HG03565 (cell line): ENCODE data around the gene REEP3.
"Not testable (repeated sequence)": the region's sequence is repeated elsewhere in the genome, so short reads cannot be mapped to it uniquely, and the experiment has no call there.

Source experiments
- ATAC-seq: cut with Tn5 transposase; IDR thresholded peaks from one replicate; pipeline ENCODE4 v1.9.1; 2021; ENCODE audit warnings: mild to moderate bottlenecking, moderate library complexity; ENCODE audit not compliant: unreplicated experiment

The REEP3 gene

GRCh38 chr10:63661347-63661746 is 140.1 kb downstream of the REEP3 start:
- ATAC-seq, result no peak

- no peak for ATAC-seq
Observed at GRCh38 chr10:63664341-63664885, 143.2 kb downstream of the REEP3 start.

- not testable (repeated sequence) for ATAC-seq
Observed at GRCh38 chr10:63665006-63665580, 143.9 kb downstream of the REEP3 start.

- no peak for ATAC-seq
Observed at GRCh38 chr10:63665670-63666134, 144.5 kb downstream of the REEP3 start.

DNA sequence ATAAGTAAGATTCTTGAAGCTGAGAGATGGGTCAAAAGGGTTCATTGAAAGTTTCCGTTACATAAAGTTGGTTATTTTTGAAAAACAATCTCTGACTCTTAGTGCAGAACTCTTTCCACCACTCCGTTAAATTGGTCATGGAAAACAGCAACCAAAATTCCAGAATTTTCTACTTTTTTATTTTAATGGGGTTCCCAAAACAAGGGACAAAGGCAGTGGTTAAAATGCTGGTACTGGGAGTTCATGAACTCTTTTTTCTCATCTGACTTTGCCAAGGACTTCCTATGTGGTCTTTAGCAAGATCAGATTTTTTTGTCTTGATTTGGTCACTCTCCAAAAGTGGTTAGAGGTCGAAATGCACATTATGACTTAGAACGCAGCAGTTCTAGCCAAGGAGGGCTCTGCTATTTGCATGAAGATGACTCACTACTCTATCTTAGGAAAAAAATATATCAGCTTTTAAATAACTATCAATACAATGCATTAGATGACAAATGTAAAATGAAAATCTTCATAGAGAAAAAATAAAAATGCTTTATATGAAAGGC is 145.7 kb downstream of the REEP3 start:
- peak; percentile 84 for ATAC-seq

- no peak for ATAC-seq
Observed at GRCh38 chr10:63667596-63668480, 146.6 kb downstream of the REEP3 start.

- peak; percentile 56 for ATAC-seq
Observed at GRCh38 chr10:63670291-63670898, 149.2 kb downstream of the REEP3 start.

GRCh38 chr10:63671317-63671937 is 150.2 kb downstream of the REEP3 start:
- no peak for ATAC-seq

GRCh38 chr10:63672491-63672890 is 151.3 kb downstream of the REEP3 start:
- no peak for ATAC-seq

DNA sequence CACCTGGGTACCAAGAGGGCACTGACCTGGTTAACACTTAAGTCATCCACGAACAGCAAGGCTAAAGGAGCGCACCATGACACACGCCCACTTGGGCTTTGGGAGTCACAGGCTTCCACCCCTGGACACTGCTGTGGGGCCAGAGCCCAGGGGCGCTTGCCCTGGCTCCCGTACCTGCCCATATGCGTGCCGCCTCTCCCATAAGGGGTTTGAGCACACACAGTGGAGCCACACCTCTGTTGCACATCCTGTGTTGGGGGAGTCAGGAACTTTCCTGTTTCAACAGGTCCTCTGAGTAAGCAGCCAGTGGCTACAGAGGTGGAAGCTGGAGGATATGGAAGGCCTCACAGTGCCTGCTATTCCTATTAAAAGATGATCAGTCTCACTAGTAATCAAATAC is 152.0 kb downstream of the REEP3 start:
- ATAC-seq, result no peak

GRCh38 chr10:63673846-63674245 is 152.6 kb downstream of the REEP3 start:
- ATAC-seq, result no peak
